Upper lobe of left lung (tissue), 6 donors: ENCODE results near the gene SF3A2. TPM values are rescaled to one million over a fixed set of nuclear protein-coding genes. Genes with fewer than 3 reads are reported as not detected.

ENCODE experiments used
- ATAC-seq, 2 donors: fragments of 200-7000 bp; cut with Tn5 transposase; one replicate each; pipeline ENCODE4 v1.9.1; 2022; ENCODE audit warnings: mild to moderate bottlenecking in 2 of 2, moderate library complexity in 2 of 2; ENCODE audit not compliant: low FRiP score in 2 of 2
- DNase-seq, 2 donors: peaks; one replicate each; pipeline ENCODE4 v3.0.0-alpha.2; 2019 to 2020
- H3K27ac ChIP-seq, 4 donors: fragments of 200-600 bp; sonication (generic); one replicate each; pipeline ENCODE4 v1.5.1; 2016 to 2019
- H3K27me3 ChIP-seq, 4 donors: fragments of 200-600 bp; sonication (generic); one replicate each; pipeline ENCODE4 v1.5.1; 2017 to 2019
- H3K36me3 ChIP-seq, 4 donors: fragments of 200-600 bp; sonication (generic); one replicate each; pipeline ENCODE4 v1.5.1; 2016 to 2019
- H3K4me1 ChIP-seq, 4 donors: fragments of 200-600 bp; sonication (generic); one replicate each; pipeline ENCODE4 v1.5.1; 2018 to 2019
- H3K4me3 ChIP-seq, 4 donors: fragments of 200-600 bp; sonication (generic); one replicate each; pipeline ENCODE4 v1.5.1; 2017 to 2019; ENCODE audit warnings: mild to moderate bottlenecking in 2 of 4, moderate library complexity in 1 of 4
- H3K9me3 ChIP-seq, 4 donors: fragments of 200-600 bp; sonication (generic); one replicate each; pipeline ENCODE4 v1.5.1; 2018 to 2019
- CTCF ChIP-seq, 6 experiments: fragments of 450-650 bp in 4 of 6; fragments of 200-600 bp in 2 of 6; sonication (generic) in 2 of 6; IDR thresholded peaks; one replicate each; pipeline ENCODE4 v1.5.1; 2016 to 2019; ENCODE audit warnings: antibody characterized with exemption in 6 of 6
- EP300 ChIP-seq, 4 donors: sonication (generic); formaldehyde crosslinking; IDR thresholded peaks; one replicate each; pipeline ENCODE4 v1.5.1; 2017; ENCODE audit warnings: antibody characterized with exemption in 4 of 4, control low read depth in 2 of 4
- POLR2A ChIP-seq, 4 donors: fragments of 450-650 bp; IDR thresholded peaks; one replicate each; pipeline ENCODE4 v1.5.1; 2016 to 2017; ENCODE audit warnings: antibody characterized with exemption in 4 of 4, mild to moderate bottlenecking in 2 of 4
- POLR2AphosphoS5 ChIP-seq, 2 donors: sonication (generic); formaldehyde crosslinking; IDR thresholded peaks; one replicate each; pipeline ENCODE4 v1.5.1; 2017; ENCODE audit warnings: antibody characterized with exemption in 2 of 2
- WGBS, 2 donors: methylation state at CpG; one replicate each; pipeline ENCODE4 v1.1.5; 2017 to 2018; 5-methylcytosine and 5-hydroxymethylcytosine counted together
- total RNA-seq, 6 donors: library from RNA; depleted of rRNA in 4 of 6; stranded (reverse); fragments of >200 nt in 4 of 6; gene quantifications; one replicate each; pipeline versions ENCODE4 v1.1.0 to v1.2.1, GENCODE V29; 2016 to 2021
- donor health status: DM: no; HTN: no; CAD: no; lungs with moderate emphysema.
- donor health status: DM: no; HTN: yes; CAD: no; lungs with severe emphysema.

SF3A2 gene
- total RNA-seq, 6 donors from 2014 or later = 39.8 to 104 (median 70.7) TPM

- H3K27me3 ChIP-seq = no peaks in the 10 kb centered on the region
- peak in 1 of 2 donors; percentile 65 for DNase-seq
- no peak for ATAC-seq
Measured at GRCh38 chr19:2210987-2211740, 25.5 kb upstream of the SF3A2 start.

GRCh38 chr19:2212861-2213711, 23.5 kb upstream of the SF3A2 start:
- 89 to 91% methylated on average over 5 to 21 of the region's 21 CpGs for WGBS, 2 donors
- peak overlapping the region; percentile 23 to 73 (median 65) for H3K27ac ChIP-seq
- H3K36me3 ChIP-seq = peaks cover 22 to 98% (median 91%) of the 10 kb centered on the region in 4 donors
- ATAC-seq (peak; percentile 32 to 70), DNase-seq (peak; percentile 60 to 64)
- H3K27me3 ChIP-seq = no peaks in the 10 kb centered on the region
- no peak for TF ChIP-seq EP300 (IDR thresholded peaks at IDR 0.05)
- TF ChIP-seq CTCF (IDR thresholded peaks at IDR 0.05) = no peak
- no peak for TF ChIP-seq POLR2AphosphoS5 (IDR thresholded peaks at IDR 0.05)
- TF ChIP-seq POLR2A (IDR thresholded peaks at IDR 0.05) = no peak
- peaks cover 6 to 30% (median 11%) of the 10 kb centered on the region in 4 donors for H3K4me1 ChIP-seq
- H3K9me3 ChIP-seq = no peaks in the 10 kb centered on the region
- peak overlapping the region in 1 of 4 donors; percentile 2 for H3K4me3 ChIP-seq

More at GRCh38 chr19:2210987-2211740, 25.5 kb upstream of the SF3A2 start:
- peaks cover 21 to 96% (median 87%) of the 10 kb centered on the region in 4 donors for H3K36me3 ChIP-seq
- TF ChIP-seq CTCF (IDR thresholded peaks at IDR 0.05) (no peak), POLR2AphosphoS5 (IDR thresholded peaks at IDR 0.05) (no peak), EP300 (IDR thresholded peaks at IDR 0.05) (no peak), POLR2A (IDR thresholded peaks at IDR 0.05) (no peak)
- no peaks in the 10 kb centered on the region for H3K9me3 ChIP-seq
- peaks cover 6 to 35% (median 14%) of the 10 kb centered on the region in 4 donors for H3K4me1 ChIP-seq
- H3K4me3 ChIP-seq = no peak overlapping the region
- WGBS, 2 donors = 93 to 96% methylated on average over 16 to 25 of the region's 33 CpGs
- peak overlapping the region in 2 of 4 donors; percentile 69 to 73 for H3K27ac ChIP-seq

- Histone ChIP-seq H3K4me3 (peak overlapping the region in 2 of 4 donors; percentile 2 to 11), H3K27me3 (no peaks in the 10 kb centered on the region), H3K9me3 (no peaks in the 10 kb centered on the region), H3K4me1 (peaks cover 3 to 23% (median 6%) of the 10 kb centered on the region in 4 donors), H3K27ac (peak overlapping the region; percentile 8 to 73 (median 65)), H3K36me3 (peaks cover 22 to 98% (median 91%) of the 10 kb centered on the region in 4 donors)
- no peak for ATAC-seq
- WGBS, 2 donors = 73 to 88% methylated on average over 12 to 22 of the region's 26 CpGs
- DNase-seq = peak in 1 of 2 donors; percentile 79
- TF ChIP-seq POLR2A (IDR thresholded peaks at IDR 0.05) = no peak
- TF ChIP-seq EP300 (IDR thresholded peaks at IDR 0.05) = no peak
- no peak for TF ChIP-seq CTCF (IDR thresholded peaks at IDR 0.05)
- TF ChIP-seq POLR2AphosphoS5 (IDR thresholded peaks at IDR 0.05) = no peak
Measured at GRCh38 chr19:2213799-2214198, 22.8 kb upstream of the SF3A2 start.

GRCh38 chr19:2214251-2214650, 22.4 kb upstream of the SF3A2 start:
- Histone ChIP-seq H3K36me3 (peaks cover 22 to 100% (median 94%) of the 10 kb centered on the region in 4 donors), H3K4me1 (peaks cover 1 to 18% (median 3%) of the 10 kb centered on the region in 4 donors), H3K27ac (peak overlapping the region in 3 of 4 donors; percentile 61 to 73 (median 69)), H3K27me3 (no peaks in the 10 kb centered on the region), H3K4me3 (peak overlapping the region in 1 of 4 donors; percentile 11), H3K9me3 (no peaks in the 10 kb centered on the region)
- 91 to 98% methylated on average over 10 to 17 of the region's 17 CpGs for WGBS, 2 donors
- DNase-seq = peak in 1 of 2 donors; percentile 56
- no peak for TF ChIP-seq POLR2AphosphoS5 (IDR thresholded peaks at IDR 0.05)
- no peak for TF ChIP-seq EP300 (IDR thresholded peaks at IDR 0.05)
- no peak for TF ChIP-seq CTCF (IDR thresholded peaks at IDR 0.05)
- TF ChIP-seq POLR2A (IDR thresholded peaks at IDR 0.05) = no peak
- no peak for ATAC-seq
